Activated T-helper 17 cell treated with anti-CD3 and anti-CD28 coated beads, Interleukin-2, amount 50 U/mL, for 72 hours (primary cell): Measurements from ENCODE around the gene INSR. TPM values are rescaled to one million over a fixed set of nuclear protein-coding genes. Genes with fewer than 3 reads are reported as not detected.

Experiments
- ATAC-seq: fragments of 150-1000 bp; cut with Tn5 transposase; replicated peaks from 2 replicates; pipeline ENCODE4 v1.10.0; 2021; ENCODE audit warnings: mild to moderate bottlenecking, moderate library complexity
- H3K27ac Mint-ChIP-seq: one replicate; pipeline ENCODE4 v1.8.0; 2022; ENCODE audit warnings: mixed read lengths
- H3K27me3 Mint-ChIP-seq: one replicate; pipeline ENCODE4 v1.8.0; 2022; ENCODE audit warnings: mixed read lengths
- H3K36me3 Mint-ChIP-seq: one replicate; pipeline ENCODE4 v1.8.0; 2022; ENCODE audit warnings: low read depth, mild to moderate bottlenecking, mixed read lengths
- H3K4me1 Mint-ChIP-seq: one replicate; pipeline ENCODE4 v1.8.0; 2022; ENCODE audit warnings: mixed read lengths
- H3K4me3 Mint-ChIP-seq: one replicate; pipeline ENCODE4 v1.8.0; 2022; ENCODE audit warnings: mild to moderate bottlenecking, mixed read lengths
- H3K9me3 Mint-ChIP-seq: one replicate; pipeline ENCODE4 v1.8.0; 2022; ENCODE audit warnings: mixed read lengths
- total RNA-seq, 2 donors: library from RNA; stranded (reverse); gene quantifications; one replicate each; pipeline ENCODE4 v1.2.3, GENCODE V29; 2022

Gene INSR
- total RNA-seq, 2 donors from 2014 or later = 0.69 to 5.0 TPM

- ATAC-seq = peak; percentile 68
- Mint-ChIP-seq H3K9me3 (no peaks in the 10 kb centered on the region), H3K4me1 (peaks cover 16% of the 10 kb centered on the region), H3K4me3 (peak overlapping the region; percentile 34), H3K27me3 (no peaks in the 10 kb centered on the region), H3K27ac (peak overlapping the region; percentile 62), H3K36me3 (peaks cover 3% of the 10 kb centered on the region)
Measured at GRCh38 chr19:7191946-7192691, 102.1 kb downstream of the INSR start.

DNA sequence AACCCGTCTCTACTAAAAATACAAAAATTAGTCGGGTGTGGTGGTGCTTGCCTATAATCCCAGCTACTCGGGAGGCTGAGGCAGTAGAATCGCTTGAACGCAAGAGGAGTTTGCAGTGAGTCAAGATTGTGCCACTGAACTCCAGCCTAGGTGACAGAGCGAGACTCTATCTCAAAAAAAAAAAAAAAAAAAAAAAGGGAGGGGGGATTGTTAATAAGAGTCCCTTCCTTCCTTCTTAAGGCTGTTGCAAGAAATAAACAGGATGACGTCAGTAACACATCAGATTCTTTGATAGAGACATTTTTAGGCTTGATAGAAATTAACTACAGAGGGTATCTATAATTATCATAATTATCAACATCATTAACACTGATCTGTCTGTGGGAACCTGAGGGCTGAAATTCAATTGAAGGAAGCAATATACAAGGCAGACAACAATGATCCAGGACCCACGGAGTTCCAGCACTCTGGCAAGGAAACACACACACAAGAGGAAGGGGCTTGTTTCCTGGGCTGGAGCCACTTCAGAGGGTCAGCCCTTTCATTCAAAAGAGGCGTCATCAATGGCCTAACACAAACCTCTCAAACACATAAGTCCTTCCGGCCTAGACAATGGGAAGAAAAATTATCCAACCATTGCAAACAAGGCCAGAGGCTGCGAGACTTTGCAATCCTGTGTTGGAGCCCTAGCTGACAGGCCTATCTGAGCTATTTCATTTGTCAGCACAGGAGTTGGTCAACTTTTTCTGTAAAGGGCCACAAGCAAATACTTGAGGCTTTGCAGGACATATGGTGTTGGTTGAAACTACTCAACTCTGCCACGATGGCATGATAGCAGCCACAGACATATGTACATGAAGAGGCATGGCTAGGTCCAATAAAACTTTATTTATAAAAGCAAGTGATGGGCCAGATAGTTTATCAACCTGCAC lies 105.2 kb downstream of the INSR start:
- Mint-ChIP-seq H3K27me3 (no peaks in the 10 kb centered on the region), H3K36me3 (no peaks in the 10 kb centered on the region), H3K9me3 (no peaks in the 10 kb centered on the region), H3K4me3 (no peak overlapping the region), H3K27ac (no peak overlapping the region), H3K4me1 (peaks cover 22% of the 10 kb centered on the region)
- no peak for ATAC-seq

DNA sequence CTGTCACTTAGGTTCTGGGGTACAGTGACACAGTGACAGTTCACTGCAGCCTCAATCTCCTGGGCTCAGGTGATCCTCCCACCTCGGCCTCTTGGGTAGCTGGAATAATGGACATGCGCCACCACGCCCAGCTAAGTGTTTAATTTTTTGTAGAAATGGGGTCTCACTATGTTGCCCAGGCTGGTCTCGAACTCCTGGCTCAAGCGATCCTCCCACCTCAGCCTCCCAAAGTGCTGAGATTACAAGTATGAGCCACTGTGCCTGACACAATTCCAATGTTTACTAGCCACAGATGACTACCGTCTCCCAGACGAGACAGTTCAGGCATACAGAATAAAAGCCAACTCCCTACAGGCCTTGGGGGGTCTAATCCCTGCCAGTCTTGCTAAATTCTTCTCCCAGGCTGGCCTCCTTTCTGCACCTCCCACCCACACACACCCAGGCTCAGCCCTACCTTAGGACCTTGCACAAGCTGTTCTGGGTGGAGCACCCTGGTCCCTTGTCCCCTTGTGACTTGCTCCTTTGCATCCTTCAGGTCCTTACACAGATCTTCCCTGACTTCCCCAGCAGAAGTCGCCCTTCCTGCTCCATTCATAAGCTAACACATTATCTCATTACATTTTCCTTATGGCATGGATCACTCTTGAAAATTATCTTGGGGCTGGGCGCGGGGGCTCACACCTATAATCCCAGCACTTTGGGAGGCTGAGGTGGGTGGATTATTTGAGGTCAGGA lies 106.4 kb downstream of the INSR start:
- ATAC-seq = no peak
- no peaks in the 10 kb centered on the region for H3K36me3 Mint-ChIP-seq
- no peak overlapping the region for H3K4me3 Mint-ChIP-seq
- H3K4me1 Mint-ChIP-seq = peaks cover 28% of the 10 kb centered on the region
- no peaks in the 10 kb centered on the region for H3K27me3 Mint-ChIP-seq
- H3K9me3 Mint-ChIP-seq = no peaks in the 10 kb centered on the region
- H3K27ac Mint-ChIP-seq = no peak overlapping the region

- Mint-ChIP-seq H3K27me3 (no peaks in the 10 kb centered on the region), H3K4me3 (no peak overlapping the region), H3K9me3 (no peaks in the 10 kb centered on the region), H3K36me3 (no peaks in the 10 kb centered on the region), H3K4me1 (peaks cover 22% of the 10 kb centered on the region), H3K27ac (no peak overlapping the region)
- ATAC-seq = no peak
Measured at GRCh38 chr19:7182489-7182888, 111.7 kb downstream of the INSR start.

GRCh38 chr19:7179917-7180306 lies 114.3 kb downstream of the INSR start:
- Mint-ChIP-seq H3K27ac (no peak overlapping the region), H3K4me3 (no peak overlapping the region), H3K9me3 (no peaks in the 10 kb centered on the region), H3K27me3 (peaks cover 3% of the 10 kb centered on the region), H3K36me3 (no peaks in the 10 kb centered on the region), H3K4me1 (peaks cover 13% of the 10 kb centered on the region)
- ATAC-seq = no peak

DNA sequence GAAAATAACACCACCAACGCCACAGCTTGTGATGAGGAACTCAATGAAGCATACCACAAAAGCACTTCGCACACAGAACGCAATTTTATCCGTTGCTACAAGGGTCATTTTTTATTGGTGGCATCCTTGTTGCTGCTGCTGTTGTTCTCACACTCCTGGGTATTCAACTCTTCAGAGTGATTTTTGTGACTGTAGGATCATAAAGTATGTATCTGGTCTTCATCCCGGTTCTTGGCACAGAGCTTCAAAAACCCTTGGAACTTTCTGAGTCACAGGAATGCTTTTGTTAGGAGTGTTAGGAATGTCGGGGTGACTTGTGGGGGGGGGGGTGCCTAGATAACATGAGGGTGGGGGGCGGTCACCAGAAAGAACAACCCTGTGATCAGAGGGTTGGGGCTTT lies 116.3 kb downstream of the INSR start:
- H3K4me3 Mint-ChIP-seq = no peak overlapping the region
- no peak overlapping the region for H3K27ac Mint-ChIP-seq
- ATAC-seq = no peak
- peaks cover 3% of the 10 kb centered on the region for H3K27me3 Mint-ChIP-seq
- H3K9me3 Mint-ChIP-seq = no peaks in the 10 kb centered on the region
- no peaks in the 10 kb centered on the region for H3K36me3 Mint-ChIP-seq
- H3K4me1 Mint-ChIP-seq = peaks cover 9% of the 10 kb centered on the region

- H3K9me3 Mint-ChIP-seq = no peaks in the 10 kb centered on the region
- ATAC-seq = no peak
- H3K27ac Mint-ChIP-seq = no peak overlapping the region
- H3K4me3 Mint-ChIP-seq = no peak overlapping the region
- H3K27me3 Mint-ChIP-seq = peaks cover 3% of the 10 kb centered on the region
- no peaks in the 10 kb centered on the region for H3K36me3 Mint-ChIP-seq
- peaks cover 6% of the 10 kb centered on the region for H3K4me1 Mint-ChIP-seq
Measured at GRCh38 chr19:7176792-7177191, 117.4 kb downstream of the INSR start.

- no peak for ATAC-seq
- Mint-ChIP-seq H3K4me1 (no peaks in the 10 kb centered on the region), H3K27ac (no peak overlapping the region), H3K4me3 (no peak overlapping the region), H3K27me3 (peaks cover 3% of the 10 kb centered on the region), H3K36me3 (peaks cover 6% of the 10 kb centered on the region), H3K9me3 (peaks cover 3% of the 10 kb centered on the region)
Measured at GRCh38 chr19:7172794-7173193, 121.4 kb downstream of the INSR start.

- H3K4me1 Mint-ChIP-seq = no peaks in the 10 kb centered on the region
- no peak for ATAC-seq
- peaks cover 3% of the 10 kb centered on the region for H3K9me3 Mint-ChIP-seq
- H3K4me3 Mint-ChIP-seq = no peak overlapping the region
- no peak overlapping the region for H3K27ac Mint-ChIP-seq
- H3K36me3 Mint-ChIP-seq = peaks cover 6% of the 10 kb centered on the region
- no peaks in the 10 kb centered on the region for H3K27me3 Mint-ChIP-seq
Measured at GRCh38 chr19:7170983-7171382, 123.2 kb downstream of the INSR start.

GRCh38 chr19:7168941-7169340 lies 125.3 kb downstream of the INSR start:
- H3K27ac Mint-ChIP-seq = no peak overlapping the region
- H3K36me3 Mint-ChIP-seq = peaks cover 6% of the 10 kb centered on the region
- H3K27me3 Mint-ChIP-seq = no peaks in the 10 kb centered on the region
- ATAC-seq = no peak
- H3K9me3 Mint-ChIP-seq = peaks cover 3% of the 10 kb centered on the region
- no peak overlapping the region for H3K4me3 Mint-ChIP-seq
- no peaks in the 10 kb centered on the region for H3K4me1 Mint-ChIP-seq

- no peaks in the 10 kb centered on the region for H3K9me3 Mint-ChIP-seq
- no peak overlapping the region for H3K27ac Mint-ChIP-seq
- ATAC-seq = no peak
- no peaks in the 10 kb centered on the region for H3K36me3 Mint-ChIP-seq
- no peak overlapping the region for H3K4me3 Mint-ChIP-seq
- no peaks in the 10 kb centered on the region for H3K4me1 Mint-ChIP-seq
- no peaks in the 10 kb centered on the region for H3K27me3 Mint-ChIP-seq
Measured at GRCh38 chr19:7161292-7161691, 132.9 kb downstream of the INSR start.

- H3K36me3 Mint-ChIP-seq = no peaks in the 10 kb centered on the region
- no peak overlapping the region for H3K4me3 Mint-ChIP-seq
- H3K9me3 Mint-ChIP-seq = no peaks in the 10 kb centered on the region
- H3K4me1 Mint-ChIP-seq = no peaks in the 10 kb centered on the region
- no peak for ATAC-seq
- no peak overlapping the region for H3K27ac Mint-ChIP-seq
- no peaks in the 10 kb centered on the region for H3K27me3 Mint-ChIP-seq
Measured at GRCh38 chr19:7159105-7159933, 134.9 kb downstream of the INSR start.

GRCh38 chr19:7153022-7153421 lies 141.2 kb downstream of the INSR start:
- peak overlapping the region; percentile 61 for H3K27ac Mint-ChIP-seq
- no peaks in the 10 kb centered on the region for H3K36me3 Mint-ChIP-seq
- H3K9me3 Mint-ChIP-seq = no peaks in the 10 kb centered on the region
- no peaks in the 10 kb centered on the region for H3K27me3 Mint-ChIP-seq
- peaks cover 5% of the 10 kb centered on the region for H3K4me1 Mint-ChIP-seq
- no peak for ATAC-seq
- no peak overlapping the region for H3K4me3 Mint-ChIP-seq

GRCh38 chr19:7152568-7152967 lies 141.6 kb downstream of the INSR start:
- no peak overlapping the region for H3K4me3 Mint-ChIP-seq
- ATAC-seq = no peak
- no peaks in the 10 kb centered on the region for H3K27me3 Mint-ChIP-seq
- no peaks in the 10 kb centered on the region for H3K9me3 Mint-ChIP-seq
- peaks cover 5% of the 10 kb centered on the region for H3K4me1 Mint-ChIP-seq
- no peaks in the 10 kb centered on the region for H3K36me3 Mint-ChIP-seq
- H3K27ac Mint-ChIP-seq = peak overlapping the region; percentile 11
